Activated CD8-positive, alpha-beta T cell treated with anti-CD3 and anti-CD28 coated beads, Interleukin-2, amount 10 ng/mL, durations not matched to agents 7 days and 5 days (primary cell): ENCODE results near the gene CADPS. TPM values are rescaled to one million over a fixed set of nuclear protein-coding genes. Genes with fewer than 3 reads are reported as not detected.
"Not testable (repeated sequence)": the region's sequence is repeated elsewhere in the genome, so short reads cannot be mapped to it uniquely, and the experiment has no call there.

Experiments used
- ATAC-seq: fragments of 150-1000 bp; cut with Tn5 transposase; one replicate; pipeline ENCODE4 v1.10.0; 2021; ENCODE audit warnings: moderate library complexity
- CTCF ChIA-PET: fragments of 350-600 bp; sonication (Branson Sonifier 250); formaldehyde crosslinking; loops from one replicate; lab custom pipeline; 2021; ENCODE audit warnings: antibody characterized with exemption; lab: Charles Lee
- POLR2A ChIA-PET: fragments of 350-600 bp; sonication (Branson Sonifier 250); formaldehyde crosslinking; loops from one replicate; lab custom pipeline; 2021; ENCODE audit warnings: antibody characterized with exemption; lab: Charles Lee
- DNase-seq: peaks from one replicate; pipeline ENCODE4 v3.0.0-alpha.2; 2020
- H3K27ac Mint-ChIP-seq: one replicate; pipeline ENCODE4 v1.8.0; 2021; ENCODE audit warnings: mild to moderate bottlenecking, mixed read lengths
- H3K27me3 Mint-ChIP-seq: one replicate; pipeline ENCODE4 v1.8.0; 2021; ENCODE audit warnings: low read depth, mixed read lengths
- H3K36me3 Mint-ChIP-seq: one replicate; pipeline ENCODE4 v1.8.0; 2021; ENCODE audit warnings: low read depth, mixed read lengths
- H3K4me1 Mint-ChIP-seq: one replicate; pipeline ENCODE4 v1.8.0; 2021; ENCODE audit warnings: low read depth, mixed read lengths
- H3K4me3 Mint-ChIP-seq: one replicate; pipeline ENCODE4 v1.8.0; 2021; ENCODE audit warnings: mild to moderate bottlenecking, mixed read lengths
- H3K9me3 Mint-ChIP-seq: one replicate; pipeline ENCODE4 v1.8.0; 2022; ENCODE audit warnings: mixed read lengths; ENCODE audit not compliant: insufficient read depth
- total RNA-seq, 2 experiments: library from RNA; stranded (reverse); gene quantifications; one replicate each; pipeline ENCODE4 v1.2.3, GENCODE V29; 2021

Gene CADPS
- total RNA-seq, 2 experiments from 2014 or later: not detected

GRCh38 chr3:62587579-62588031 is 287.6 kb downstream of the CADPS start:
- Mint-ChIP-seq H3K27me3 (no peaks in the 10 kb centered on the region), H3K4me1 (no peaks in the 10 kb centered on the region), H3K36me3 (no peaks in the 10 kb centered on the region), H3K27ac (no peak overlapping the region), H3K9me3 (no peaks in the 10 kb centered on the region), H3K4me3 (no peak overlapping the region)
- CTCF ChIA-PET: no interaction called here
- DNase-seq (no peak), ATAC-seq (no peak)
- POLR2A ChIA-PET: no interaction called here

GRCh38 chr3:62587169-62587568 is 288.0 kb downstream of the CADPS start:
- Mint-ChIP-seq H3K9me3 (no peaks in the 10 kb centered on the region), H3K4me1 (no peaks in the 10 kb centered on the region), H3K27me3 (no peaks in the 10 kb centered on the region), H3K4me3 (no peak overlapping the region), H3K27ac (no peak overlapping the region), H3K36me3 (no peaks in the 10 kb centered on the region)
- ChIA-PET POLR2A (no interaction called here), CTCF (no interaction called here)
- no peak for DNase-seq
- ATAC-seq: no peak

GRCh38 chr3:62586356-62586755 is 288.9 kb downstream of the CADPS start:
- Mint-ChIP-seq H3K27ac (no peak overlapping the region), H3K27me3 (no peaks in the 10 kb centered on the region), H3K4me3 (no peak overlapping the region), H3K4me1 (no peaks in the 10 kb centered on the region), H3K9me3 (no peaks in the 10 kb centered on the region), H3K36me3 (no peaks in the 10 kb centered on the region)
- ATAC-seq (no peak), DNase-seq (no peak)
- POLR2A ChIA-PET: no interaction called here
- CTCF ChIA-PET: no interaction called here

GRCh38 chr3:62585861-62586260 is 289.4 kb downstream of the CADPS start:
- POLR2A ChIA-PET: no interaction called here
- H3K27me3 Mint-ChIP-seq: no peaks in the 10 kb centered on the region
- no peak for ATAC-seq
- H3K9me3 Mint-ChIP-seq: peaks cover under 1% of the 10 kb centered on the region
- no peak for DNase-seq
- no peaks in the 10 kb centered on the region for H3K36me3 Mint-ChIP-seq
- H3K4me1 Mint-ChIP-seq: no peaks in the 10 kb centered on the region
- no peak overlapping the region for H3K27ac Mint-ChIP-seq
- H3K4me3 Mint-ChIP-seq: no peak overlapping the region
- CTCF ChIA-PET: no interaction called here

- no peaks in the 10 kb centered on the region for H3K27me3 Mint-ChIP-seq
- no peaks in the 10 kb centered on the region for H3K36me3 Mint-ChIP-seq
- ChIA-PET CTCF (no interaction called here), POLR2A (no interaction called here)
- H3K27ac Mint-ChIP-seq: no peak overlapping the region
- peaks cover 4% of the 10 kb centered on the region for H3K9me3 Mint-ChIP-seq
- no peak overlapping the region for H3K4me3 Mint-ChIP-seq
- ATAC-seq (no peak), DNase-seq (no peak)
- H3K4me1 Mint-ChIP-seq: no peaks in the 10 kb centered on the region
These were observed 290.6 kb downstream of the CADPS start for GRCh38 chr3:62584636-62585035.

GRCh38 chr3:62582495-62583172 is 292.6 kb downstream of the CADPS start:
- DNase-seq (no peak), ATAC-seq (no peak)
- Mint-ChIP-seq H3K27me3 (no peaks in the 10 kb centered on the region), H3K4me3 (no peak overlapping the region), H3K27ac (no peak overlapping the region), H3K9me3 (peaks cover 9% of the 10 kb centered on the region), H3K36me3 (no peaks in the 10 kb centered on the region), H3K4me1 (no peaks in the 10 kb centered on the region)
- CTCF ChIA-PET: no interaction called here
- POLR2A ChIA-PET: no interaction called here

- POLR2A ChIA-PET, H3K27ac Mint-ChIP-seq, H3K4me1 Mint-ChIP-seq, H3K4me3 Mint-ChIP-seq, H3K27me3 Mint-ChIP-seq, ATAC-seq, H3K36me3 Mint-ChIP-seq, CTCF ChIA-PET, DNase-seq, H3K9me3 Mint-ChIP-seq: not testable (repeated sequence)
These were observed 294.7 kb downstream of the CADPS start for GRCh38 chr3:62580485-62580884.

GRCh38 chr3:62577153-62577552 is 298.1 kb downstream of the CADPS start:
- Mint-ChIP-seq H3K27ac (no peak overlapping the region), H3K36me3 (no peaks in the 10 kb centered on the region), H3K4me1 (no peaks in the 10 kb centered on the region), H3K4me3 (no peak overlapping the region), H3K9me3 (peaks cover 9% of the 10 kb centered on the region), H3K27me3 (no peaks in the 10 kb centered on the region)
- DNase-seq (no peak), ATAC-seq (no peak)
- POLR2A ChIA-PET: no interaction called here
- CTCF ChIA-PET: no interaction called here

- Mint-ChIP-seq H3K4me3 (no peak overlapping the region), H3K9me3 (peaks cover 2% of the 10 kb centered on the region), H3K27ac (no peak overlapping the region), H3K27me3 (no peaks in the 10 kb centered on the region), H3K4me1 (no peaks in the 10 kb centered on the region), H3K36me3 (no peaks in the 10 kb centered on the region)
- DNase-seq: no peak
- ChIA-PET CTCF (no interaction called here), POLR2A (no interaction called here)
- ATAC-seq: no peak
These were observed 300.8 kb downstream of the CADPS start for GRCh38 chr3:62574266-62574898.

GRCh38 chr3:62571916-62572315 is 303.3 kb downstream of the CADPS start:
- ATAC-seq: no peak
- H3K27ac Mint-ChIP-seq: no peak overlapping the region
- no peaks in the 10 kb centered on the region for H3K36me3 Mint-ChIP-seq
- POLR2A ChIA-PET: no interaction called here
- no peaks in the 10 kb centered on the region for H3K9me3 Mint-ChIP-seq
- H3K4me1 Mint-ChIP-seq: no peaks in the 10 kb centered on the region
- CTCF ChIA-PET: no interaction called here
- H3K4me3 Mint-ChIP-seq: no peak overlapping the region
- no peak for DNase-seq
- H3K27me3 Mint-ChIP-seq: no peaks in the 10 kb centered on the region

GRCh38 chr3:62570888-62571287 is 304.3 kb downstream of the CADPS start:
- Mint-ChIP-seq H3K4me1 (no peaks in the 10 kb centered on the region), H3K9me3 (no peaks in the 10 kb centered on the region), H3K36me3 (no peaks in the 10 kb centered on the region), H3K4me3 (no peak overlapping the region), H3K27me3 (no peaks in the 10 kb centered on the region), H3K27ac (no peak overlapping the region)
- ATAC-seq (no peak), DNase-seq (no peak)
- ChIA-PET POLR2A (no interaction called here), CTCF (no interaction called here)

- no peak overlapping the region for H3K4me3 Mint-ChIP-seq
- POLR2A ChIA-PET: no interaction called here
- H3K4me1 Mint-ChIP-seq: no peaks in the 10 kb centered on the region
- no peaks in the 10 kb centered on the region for H3K36me3 Mint-ChIP-seq
- ATAC-seq: no peak
- no peak for DNase-seq
- no peaks in the 10 kb centered on the region for H3K9me3 Mint-ChIP-seq
- CTCF ChIA-PET: no interaction called here
- H3K27ac Mint-ChIP-seq: no peak overlapping the region
- H3K27me3 Mint-ChIP-seq: no peaks in the 10 kb centered on the region
These were observed 305.6 kb downstream of the CADPS start for GRCh38 chr3:62569609-62570008.
